Measurements from ENCODE around the gene CFAP46. TPM values are rescaled to one million over a fixed set of nuclear protein-coding genes. Genes with fewer than 3 reads are reported as not detected.

The CFAP46 gene
- total and polyA plus RNA-seq, 10 of the 15 experiments (the other 5 are each of a cell fraction or from before 2014, with no cell fraction given), result 0.01 to 0.18 (median 0.03) TPM; not detected in 7

DNA sequence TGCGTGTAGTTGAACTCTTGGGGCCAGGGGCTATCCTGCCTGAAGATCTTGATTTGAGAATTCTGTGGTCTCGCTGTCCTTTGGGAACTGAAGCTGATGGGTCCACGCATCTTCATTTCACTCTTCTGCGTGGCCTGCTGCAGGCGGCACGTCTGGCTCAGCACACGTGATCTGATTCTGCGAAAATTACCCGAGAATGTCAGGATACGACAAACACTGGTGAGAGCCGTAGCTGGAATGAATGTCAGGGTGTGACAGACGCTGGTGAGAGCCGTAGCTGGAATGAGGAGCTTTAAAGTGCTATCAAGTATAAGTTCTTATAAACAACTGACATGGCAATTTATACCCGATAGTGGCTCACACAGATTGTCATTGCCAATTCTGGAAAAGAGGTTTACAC lies 44.6 kb upstream of the CFAP46 start:
- Histone ChIP-seq H3K36me3 (ENCODE audit: control insufficient read depth in 2 of 2, insufficient read depth in 2 of 2, low read length in 1 of 2) (no peaks in the 10 kb centered on the region), H3K9me3 (replicated peaks; ENCODE audit: control insufficient read depth, insufficient read depth, low read length) (no peaks in the 10 kb centered on the region; the same call in 2 of the 3 replicates), H3K27ac (ENCODE audit: control insufficient read depth, insufficient read depth) (no peak overlapping the region), H3K27me3 (replicated peaks in 1 of 2; ENCODE audit: control insufficient read depth in 2 of 2, insufficient read depth in 2 of 2, low read length in 1 of 2) (no peaks in the 10 kb centered on the region), H3K9ac (ENCODE audit: control insufficient read depth, insufficient read depth, low read length) (no peak overlapping the region), H3K4me3 (no peak overlapping the region), H3K4me2 (ENCODE audit: control insufficient read depth, insufficient read depth) (no peak overlapping the region), H3K79me2 (ENCODE audit: control insufficient read depth, insufficient read depth, low read length) (no peaks in the 10 kb centered on the region), H2AFZ (ENCODE audit: control insufficient read depth, low read depth, low read length) (no peak overlapping the region), H4K20me1 (ENCODE audit: control insufficient read depth, insufficient read depth) (no peaks in the 10 kb centered on the region), H3K4me1 (ENCODE audit: control insufficient read depth, insufficient read depth, low read length) (no peaks in the 10 kb centered on the region)
- CTCF ChIA-PET, result no interaction called here
- DNase-seq (ENCODE audit: low read depth, low spot score) (no peak), FAIRE-seq (no peak), ATAC-seq (no peak)
- in situ Hi-C loops (cut with MboI), result no loop called here
- no TSS peak for BruUV-seq (replicated peaks)
- POLR2A ChIA-PET, result no interaction called here
- WGBS (ENCODE audit: insufficient coverage, insufficient replicate concordance, low lambda C conversion rate, missing lambda C conversion rate), result 36% methylated on average over 14 of the region's 14 CpGs
- intact Hi-C loops (cut with micrococcal nuclease; ENCODE audit: unreplicated experiment), result no loop called here
- no peak for TF ChIP-seq SKIL (IDR thresholded peaks at IDR 0.05; ENCODE audit: low read depth, poor library complexity, severe bottlenecking)
- TF ChIP-seq MTA2 (IDR thresholded peaks at IDR 0.05; ENCODE audit: low read depth), result no peak
- TF ChIP-seq USF2 (IDR thresholded peaks at IDR 0.05; ENCODE audit: borderline replicate concordance, low read depth, low read length), result no peak
- no peak for TF ChIP-seq GABPA (IDR thresholded peaks at IDR 0.05; ENCODE audit: low read depth)
- TF ChIP-seq, protein P1, sequence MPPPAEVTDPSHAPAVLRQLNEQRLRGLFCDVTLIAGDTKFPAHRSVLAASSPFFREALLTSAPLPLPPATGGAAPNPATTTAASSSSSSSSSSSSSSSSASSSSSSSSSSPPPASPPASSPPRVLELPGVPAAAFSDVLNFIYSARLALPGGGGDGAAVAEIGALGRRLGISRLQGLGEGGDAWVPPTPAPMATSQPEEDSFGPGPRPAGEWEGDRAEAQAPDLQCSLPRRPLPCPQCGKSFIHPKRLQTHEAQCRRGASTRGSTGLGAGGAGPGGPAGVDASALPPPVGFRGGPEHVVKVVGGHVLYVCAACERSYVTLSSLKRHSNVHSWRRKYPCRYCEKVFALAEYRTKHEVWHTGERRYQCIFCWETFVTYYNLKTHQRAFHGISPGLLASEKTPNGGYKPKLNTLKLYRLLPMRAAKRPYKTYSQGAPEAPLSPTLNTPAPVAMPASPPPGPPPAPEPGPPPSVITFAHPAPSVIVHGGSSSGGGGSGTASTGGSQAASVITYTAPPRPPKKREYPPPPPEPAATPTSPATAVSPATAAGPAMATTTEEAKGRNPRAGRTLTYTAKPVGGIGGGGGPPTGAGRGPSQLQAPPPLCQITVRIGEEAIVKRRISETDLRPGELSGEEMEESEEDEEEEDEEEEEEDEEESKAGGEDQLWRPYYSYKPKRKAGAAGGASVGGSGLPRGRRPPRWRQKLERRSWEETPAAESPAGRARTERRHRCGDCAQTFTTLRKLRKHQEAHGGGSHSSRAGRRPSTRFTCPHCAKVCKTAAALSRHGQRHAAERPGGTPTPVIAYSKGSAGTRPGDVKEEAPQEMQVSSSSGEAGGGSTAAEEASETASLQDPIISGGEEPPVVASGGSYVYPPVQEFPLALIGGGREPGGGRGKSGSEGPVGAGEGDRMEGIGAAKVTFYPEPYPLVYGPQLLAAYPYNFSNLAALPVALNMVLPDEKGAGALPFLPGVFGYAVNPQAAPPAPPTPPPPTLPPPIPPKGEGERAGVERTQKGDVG (CRISPR knock-in tag; IDR thresholded peaks at IDR 0.05), result no peak
- RAD21 ChIA-PET (ENCODE audit: unreplicated experiment), result no interaction called here
- SMC1A ChIA-PET (ENCODE audit: uncharacterized antibody, unreplicated experiment), result no interaction called here
